HuH-7.5 (cell line): ENCODE results near the gene LBP.
A peak's percentile ranks its signal among the peaks of the same experiment; 100 is the strongest.
"Not testable (repeated sequence)": the region's sequence is repeated elsewhere in the genome, so short reads cannot be mapped to it uniquely, and the experiment has no call there.

Source experiments
- DNase-seq: peaks from one replicate; pipeline ENCODE4 v3.0.0; 2011; ENCODE audit warnings: low spot score

LBP gene

GRCh38 chr20:38321959-38322598, 24.2 kb upstream of the LBP start:
- no peak for DNase-seq

DNA sequence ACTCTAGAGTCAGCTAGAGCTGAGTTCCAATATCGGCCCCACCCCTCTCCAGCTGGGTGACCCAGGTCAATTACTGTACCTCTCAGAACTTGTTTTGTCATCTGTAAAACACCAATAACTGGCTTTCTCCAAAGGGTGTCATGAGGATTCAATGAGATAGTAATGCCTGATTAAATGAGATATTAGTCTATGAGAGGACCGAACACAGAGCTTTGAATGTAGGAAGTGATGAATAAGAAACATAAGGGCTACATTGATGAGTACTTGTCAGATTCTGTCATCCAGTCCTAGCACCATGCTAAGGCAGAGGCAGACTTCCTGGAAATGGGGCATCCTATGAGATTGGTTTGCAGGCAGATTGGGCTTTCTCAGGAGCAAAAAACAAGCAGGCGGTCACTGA, 22.1 kb upstream of the LBP start:
- no peak for DNase-seq

DNA sequence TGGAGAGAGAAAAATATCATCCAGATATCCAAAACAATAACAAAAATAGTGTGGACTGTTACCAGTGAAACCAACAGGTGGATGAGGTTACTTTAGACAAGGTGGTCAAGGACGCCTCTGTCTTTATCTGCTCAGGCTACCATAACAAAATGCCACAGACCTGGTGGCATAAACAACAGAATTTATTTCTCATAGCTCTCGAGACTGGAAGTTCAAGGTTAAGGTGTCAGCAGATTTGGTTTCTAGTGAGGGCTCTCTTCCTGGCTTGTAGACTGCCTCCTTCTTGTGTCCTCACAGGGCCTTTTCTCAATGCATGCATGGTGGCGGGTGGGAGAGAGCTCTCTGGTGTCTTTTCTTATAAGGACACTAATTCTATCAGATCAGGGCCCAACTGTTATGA, 21.1 kb upstream of the LBP start:
- DNase-seq, result no peak

GRCh38 chr20:38325905-38326304, 20.4 kb upstream of the LBP start:
- DNase-seq, result no peak

DNA sequence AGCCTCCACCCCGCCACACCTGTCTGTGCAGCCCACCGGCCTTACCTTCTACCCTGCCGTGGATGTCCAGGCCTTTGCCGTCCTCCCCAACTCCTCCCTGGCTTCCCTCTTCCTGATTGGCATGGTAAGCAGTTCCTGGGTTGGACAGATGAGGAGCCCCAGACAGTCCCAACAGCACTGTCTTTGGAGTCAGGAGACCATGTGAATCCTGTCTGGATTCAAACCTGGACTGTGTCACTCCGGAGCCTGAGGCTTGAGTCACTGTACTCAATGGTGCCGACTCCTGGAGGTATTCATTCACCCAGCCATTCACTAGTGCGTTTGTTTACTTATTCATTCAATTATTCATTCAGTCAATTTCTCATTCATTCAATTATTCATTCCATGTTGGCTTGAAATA, 20.0 kb upstream of the LBP start:
- no peak for DNase-seq

- DNase-seq, result peak; percentile 47
Measured at GRCh38 chr20:38330638-38331037, 15.6 kb upstream of the LBP start.

DNA sequence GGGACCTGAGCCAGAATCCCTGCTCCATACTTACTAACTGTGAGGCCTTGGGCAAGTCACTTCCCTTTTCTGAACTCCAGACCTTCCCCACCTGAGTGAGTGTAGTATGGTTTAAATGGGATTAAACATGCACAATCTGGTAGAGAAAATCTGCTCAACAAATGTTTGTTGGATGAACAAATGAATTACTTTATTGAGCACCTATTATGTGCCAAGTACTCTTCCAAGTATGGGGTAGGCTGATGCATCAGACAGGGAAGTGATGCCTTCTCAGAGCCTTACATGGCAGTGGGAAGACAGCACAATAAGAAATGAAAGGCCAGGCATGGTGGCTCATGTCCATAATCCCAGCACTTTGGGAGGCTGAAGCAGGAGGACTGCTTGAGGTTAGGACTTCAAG, 15.0 kb upstream of the LBP start:
- no peak for DNase-seq

DNA sequence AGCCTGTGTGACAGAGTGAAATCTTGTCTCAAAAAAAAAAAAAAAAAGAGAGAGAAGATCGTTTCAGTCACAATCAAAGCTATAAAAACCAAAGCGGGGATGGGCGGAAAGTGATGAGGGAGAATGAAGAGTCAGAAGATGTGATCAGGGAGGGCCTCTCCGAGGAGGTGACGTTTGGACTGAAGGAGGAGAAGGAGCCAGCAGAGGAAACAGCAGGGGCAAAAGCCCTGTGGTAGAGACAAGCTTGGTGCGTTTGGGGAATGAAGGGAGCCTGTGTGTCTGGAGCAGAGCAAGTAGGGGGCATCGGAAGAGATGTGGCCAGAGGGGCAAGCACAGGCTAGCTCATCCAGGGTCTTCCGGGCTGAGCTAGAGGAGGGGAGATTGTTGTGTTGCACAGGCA, 14.5 kb upstream of the LBP start:
- DNase-seq, result no peak

DNA sequence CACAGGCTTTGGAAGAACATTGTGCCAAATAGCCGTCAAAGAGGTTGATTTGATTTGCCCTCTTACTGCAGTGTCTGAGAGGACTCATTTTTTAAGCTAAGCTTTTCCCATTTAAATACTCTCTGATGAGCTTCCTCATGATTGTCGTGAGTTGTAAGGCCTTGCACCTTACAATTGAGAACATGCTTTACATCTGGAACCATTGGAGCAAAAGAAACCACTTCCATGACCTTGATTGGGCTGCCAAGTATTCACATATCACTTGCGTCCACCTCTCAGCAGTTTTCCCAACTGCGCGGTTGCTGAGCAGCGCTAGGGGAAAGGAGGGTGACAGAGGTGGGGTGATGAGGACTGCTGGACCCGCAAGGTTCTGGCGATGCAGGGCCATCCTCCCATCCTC, 12.3 kb upstream of the LBP start:
- no peak for DNase-seq

DNA sequence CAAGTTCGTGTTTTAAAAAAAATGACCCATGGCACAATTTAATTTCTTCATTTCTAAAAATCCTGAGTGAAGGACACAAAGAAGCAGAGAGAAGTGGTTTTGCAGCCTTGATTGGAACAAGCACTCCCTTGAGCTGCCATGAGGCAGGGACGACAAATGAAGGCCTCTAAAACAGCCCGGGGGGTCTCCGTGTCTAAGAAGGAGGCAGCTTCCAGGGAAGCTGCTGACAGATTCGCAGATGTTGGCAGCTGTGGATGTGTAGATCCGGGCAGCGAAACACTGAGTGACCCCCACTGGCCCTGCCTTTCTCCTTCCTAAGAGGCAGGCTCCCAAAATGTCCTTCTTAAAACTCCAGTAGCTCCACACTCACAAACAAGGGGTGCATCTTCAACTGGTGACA, 9.6 kb upstream of the LBP start:
- no peak for DNase-seq

- DNase-seq, result peak; percentile 57
Measured at GRCh38 chr20:38337561-38338140, 8.6 kb upstream of the LBP start.

GRCh38 chr20:38338849-38339520, 7.3 kb upstream of the LBP start:
- no peak for DNase-seq

- not testable (repeated sequence) for DNase-seq
Measured at GRCh38 chr20:38339521-38339896, 6.8 kb upstream of the LBP start.

GRCh38 chr20:38339997-38340396, 6.3 kb upstream of the LBP start:
- no peak for DNase-seq

DNA sequence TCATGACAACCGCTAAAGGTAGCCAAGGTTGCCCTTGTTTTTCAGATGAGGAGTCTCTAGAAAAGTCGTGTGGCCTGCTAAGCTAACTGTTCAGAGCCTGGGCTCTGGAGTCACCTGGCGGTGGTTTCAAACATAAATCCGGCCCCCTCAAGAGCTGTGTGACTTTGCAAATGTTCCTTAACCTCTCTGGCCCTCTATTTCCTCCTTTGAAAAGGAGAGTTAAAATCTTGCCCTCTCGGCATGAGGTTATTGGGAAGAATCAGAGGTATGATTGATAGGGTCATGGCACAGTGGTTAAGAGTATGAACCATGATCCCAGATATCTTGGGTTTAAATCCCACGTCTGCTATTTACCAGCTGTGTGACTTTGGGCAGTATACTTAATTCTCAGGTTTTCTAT, 5.6 kb upstream of the LBP start:
- no peak for DNase-seq

- no peak for DNase-seq
Measured at GRCh38 chr20:38342216-38342615, 4.1 kb upstream of the LBP start.

- DNase-seq, result no peak
Measured at GRCh38 chr20:38342713-38343310, 3.5 kb upstream of the LBP start.

GRCh38 chr20:38343311-38344106, 2.8 kb upstream of the LBP start:
- no peak for DNase-seq

GRCh38 chr20:38344107-38344701, 2.1 kb upstream of the LBP start:
- no peak for DNase-seq

DNA sequence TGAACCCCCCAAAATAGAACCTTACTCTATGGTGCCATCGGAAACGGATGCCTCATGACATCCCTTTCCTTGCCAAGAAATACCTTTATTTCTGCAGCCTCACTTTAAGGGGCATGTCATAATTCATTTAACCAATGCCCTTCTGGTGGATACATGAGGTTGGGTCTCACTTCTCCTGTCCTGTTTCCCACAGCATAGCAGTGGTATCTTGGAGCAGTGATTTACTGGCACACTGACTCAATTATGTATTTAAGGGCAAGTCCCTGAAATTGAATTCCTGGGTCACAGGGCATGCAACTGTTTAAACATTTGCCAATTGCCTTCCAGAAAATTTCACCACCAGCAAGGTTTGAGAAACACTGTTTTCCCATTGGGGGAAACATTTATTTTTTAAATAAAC, 639 bp upstream of the LBP start:
- DNase-seq, result no peak

GRCh38 chr20:38346741-38347140, 459 bp downstream of the LBP start:
- no peak for DNase-seq

- DNase-seq, result no peak
Measured at GRCh38 chr20:38349856-38350255, 3.6 kb downstream of the LBP start.
